Loucy (cell line): ENCODE results near the gene CENPA.

Experiments used
- EZH2phosphoT487 ChIP-seq: fragments of 200-600 bp; IDR thresholded peaks from 2 replicates; pipeline ENCODE4 v1.6.1; 2018; ENCODE audit warnings: antibody characterized with exemption, mild to moderate bottlenecking, moderate library complexity, borderline replicate concordance
- TF ChIP-seq, protein P1 (sequence below): fragments of 200-600 bp; sonication (generic); conservative IDR thresholded peaks from 2 replicates; pipeline ENCODE4 v1.5.1; 2014; ENCODE audit warnings: mild to moderate bottlenecking, antibody characterized with exemption, low read length

- TF ChIP-seq, protein P1, sequence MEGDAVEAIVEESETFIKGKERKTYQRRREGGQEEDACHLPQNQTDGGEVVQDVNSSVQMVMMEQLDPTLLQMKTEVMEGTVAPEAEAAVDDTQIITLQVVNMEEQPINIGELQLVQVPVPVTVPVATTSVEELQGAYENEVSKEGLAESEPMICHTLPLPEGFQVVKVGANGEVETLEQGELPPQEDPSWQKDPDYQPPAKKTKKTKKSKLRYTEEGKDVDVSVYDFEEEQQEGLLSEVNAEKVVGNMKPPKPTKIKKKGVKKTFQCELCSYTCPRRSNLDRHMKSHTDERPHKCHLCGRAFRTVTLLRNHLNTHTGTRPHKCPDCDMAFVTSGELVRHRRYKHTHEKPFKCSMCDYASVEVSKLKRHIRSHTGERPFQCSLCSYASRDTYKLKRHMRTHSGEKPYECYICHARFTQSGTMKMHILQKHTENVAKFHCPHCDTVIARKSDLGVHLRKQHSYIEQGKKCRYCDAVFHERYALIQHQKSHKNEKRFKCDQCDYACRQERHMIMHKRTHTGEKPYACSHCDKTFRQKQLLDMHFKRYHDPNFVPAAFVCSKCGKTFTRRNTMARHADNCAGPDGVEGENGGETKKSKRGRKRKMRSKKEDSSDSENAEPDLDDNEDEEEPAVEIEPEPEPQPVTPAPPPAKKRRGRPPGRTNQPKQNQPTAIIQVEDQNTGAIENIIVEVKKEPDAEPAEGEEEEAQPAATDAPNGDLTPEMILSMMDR = no peak
- no peak for TF ChIP-seq EZH2phosphoT487
Observed at GRCh38 chr2:26767129-26767528, 18.7 kb upstream of the CENPA start.
